K562 (cell line): ENCODE data around the gene TMBIM4. TPM values are rescaled to one million over a fixed set of nuclear protein-coding genes. Genes with fewer than 3 reads are reported as not detected.

Experiments
- ATAC-seq: fragments of 200-7000 bp; cut with Tn5 transposase; 3 replicates; pipeline ENCODE4 v1.9.1; 2020; ENCODE audit warnings: moderate library complexity
- BruUV-seq: library from RNA; stranded (reverse); fragments of 400-500 nt; replicated peaks from 2 replicates; lab custom pipeline; 2021; lab: Mats Ljungman, UMichigan
- CTCF ChIA-PET: fragments of 300-600 bp; formaldehyde crosslinking; extraction: SDS; loops from one replicate; lab custom pipeline; 2021; ENCODE audit warnings: low intra/inter-chr PET ratio; lab: Yijun Ruan, JAX
- POLR2A ChIA-PET: fragments of 300-600, 350-650 bp; sonication (Branson Sonifier 250); formaldehyde crosslinking; extraction: SDS; loops from one replicate; lab custom pipeline; 2021; ENCODE audit warnings: antibody characterized with exemption, inconsistent platforms; lab: Yijun Ruan, JAX
- DNase-seq, 4 experiments: peaks; one replicate each; pipeline versions ENCODE4 v3.0.0 to v3.0.0-alpha.2; 2011 to 2018; ENCODE audit warnings: low spot score in 3 of 4, mixed read lengths in 3 of 4; ENCODE audit errors: extremely low read depth in 1 of 4
- FAIRE-seq: peaks from 2 replicates; lab custom pipeline; 2011; peaks lifted over from hg19 to GRCh38; lab: Jason Lieb, UNC
- H2AFZ ChIP-seq: 2 replicates; pipeline ENCODE4 v1.6.0; 2011; ENCODE audit warnings: low read depth, low read length, control low read depth, inconsistent platforms
- H3K27ac ChIP-seq: fragments of 200-600 bp; 3 replicates; pipeline ENCODE4 v1.8.0; 2011; ENCODE audit warnings: low read depth, mild to moderate bottlenecking, control low read depth, inconsistent platforms, low read length, moderate library complexity, mixed read lengths; ENCODE audit errors: extremely low read depth
- H3K27me3 ChIP-seq, 2 experiments: fragments of 300-600 bp in 1 of 2; 2 replicates in 1 of 2; 3 replicates in 1 of 2; pipeline versions ENCODE4 v1.6.0 to v1.8.0; 2011; ENCODE audit warnings: inconsistent platforms in 2 of 2, low read length in 2 of 2, mild to moderate bottlenecking in 1 of 2, mixed read lengths in 1 of 2, moderate library complexity in 1 of 2; ENCODE audit not compliant: control insufficient read depth in 2 of 2, insufficient read depth in 2 of 2
- H3K36me3 ChIP-seq: fragments of 300-600 bp; 3 replicates; pipeline ENCODE4 v1.8.0; 2011; ENCODE audit warnings: mild to moderate bottlenecking, low read length, inconsistent platforms; ENCODE audit not compliant: control insufficient read depth, insufficient read depth
- H3K4me1 ChIP-seq, 2 experiments: fragments of 200-600 bp in 1 of 2; replicated peaks in 1 of 2; 2 replicates in 1 of 2; 3 replicates in 1 of 2; pipeline versions ENCODE4 v1.5.1 to v1.8.0; 2011; ENCODE audit warnings: inconsistent platforms in 2 of 2, low read length in 2 of 2, mild to moderate bottlenecking in 1 of 2, mixed read lengths in 1 of 2, moderate library complexity in 1 of 2; ENCODE audit not compliant: control insufficient read depth in 2 of 2, insufficient read depth in 2 of 2
- H3K4me2 ChIP-seq: 2 replicates; pipeline ENCODE4 v1.6.1; 2011; ENCODE audit warnings: low read length, control low read depth, inconsistent platforms, mixed read lengths; ENCODE audit not compliant: insufficient read depth
- H3K4me3 ChIP-seq: fragments of 200-600 bp; sonication (generic), shearing (Covaris generic); 2 replicates; pipeline ENCODE4 v1.5.1; 2016; ENCODE audit warnings: control low read depth, inconsistent platforms
- H3K79me2 ChIP-seq: fragments of 200-600 bp; 3 replicates; pipeline ENCODE4 v1.8.0; 2011; ENCODE audit warnings: low read length, inconsistent platforms; ENCODE audit not compliant: control insufficient read depth, insufficient read depth
- H3K9ac ChIP-seq, 2 experiments: 2 replicates each; pipeline versions ENCODE4 v1.6.0 to v1.6.1; 2011; ENCODE audit warnings: low read depth in 2 of 2, low read length in 2 of 2, control low read depth in 1 of 2, inconsistent platforms in 1 of 2, mild to moderate bottlenecking in 1 of 2, mixed read lengths in 1 of 2; ENCODE audit not compliant: insufficient read depth in 1 of 2
- H3K9me1 ChIP-seq: one replicate; pipeline ENCODE4 v1.6.0; 2011; ENCODE audit warnings: inconsistent platforms, mild to moderate bottlenecking, low read length, moderate library complexity; ENCODE audit not compliant: control insufficient read depth, insufficient read depth
- H3K9me3 ChIP-seq: replicated peaks from 2 replicates; pipeline ENCODE4 v1.5.1; 2011; ENCODE audit warnings: low read depth, low read length, inconsistent platforms; ENCODE audit not compliant: control insufficient read depth, insufficient read depth
- H4K20me1 ChIP-seq: replicated peaks from 2 replicates; pipeline ENCODE4 v1.6.1; 2011; ENCODE audit warnings: low read length, inconsistent platforms, mixed read lengths; ENCODE audit not compliant: control insufficient read depth, insufficient read depth
- BDP1 ChIP-seq: IDR thresholded peaks from 3 replicates; pipeline ENCODE4 v1.6.1; 2011; ENCODE audit not compliant: insufficient read length, insufficient read depth
- RBM25 ChIP-seq: fragments of 200-400 bp; formaldehyde crosslinking; IDR thresholded peaks from 2 replicates; pipeline ENCODE4 v1.6.1; 2018; ENCODE audit warnings: low read length, low read depth, moderate library complexity; ENCODE audit not compliant: severe bottlenecking
- RERE ChIP-seq: sonication (generic); formaldehyde crosslinking; IDR thresholded peaks from 2 replicates; pipeline ENCODE4 v1.8.0; 2023; ENCODE audit warnings: missing genetic modification reagents, mild to moderate bottlenecking, borderline replicate concordance
- ZNF212 ChIP-seq: fragments of 450-650 bp; formaldehyde crosslinking; IDR thresholded peaks from 2 replicates; pipeline ENCODE4 v1.4.0; 2020; ENCODE audit warnings: mild to moderate bottlenecking
- ZNF668 ChIP-seq: fragments of 250-450 bp; sonication (Bioruptor Pico); IDR thresholded peaks from 2 replicates; pipeline ENCODE4 v1.8.0; 2022; ENCODE audit warnings: mild to moderate bottlenecking, inconsistent platforms
- WGBS: fragments of 100-300 bp; shearing (Covaris generic); methylation state at CpG from one replicate; pipeline ENCODE4 v1.1.6; 2016; ENCODE audit warnings: low coverage, mixed read lengths; ENCODE audit not compliant: insufficient coverage; ENCODE audit errors: missing lambda C conversion rate; 5-methylcytosine and 5-hydroxymethylcytosine counted together
- in situ Hi-C: fragments of 300-500 bp; cut with MboI; formaldehyde crosslinking; loops from 4 replicates; pipeline ENCODE4 v1.15.0; 2018; ENCODE audit warnings: inconsistent platforms, mixed read lengths
- intact Hi-C: fragments of 100-400 bp; cut with micrococcal nuclease; formaldehyde crosslinking; loops from 2 replicates; pipeline ENCODE4 v1.14.2; 2022
- polyA plus RNA-seq, 8 experiments: library from polyadenylated mRNA; depleted of rRNA in 4 of 8; stranded (reverse) in 5 of 8; unstranded in 3 of 8; fragments of >200 nt; fragmentation: Nextera tagmentation in 2 of 8; fragmentation: Illumina TruSeq in 1 of 8; extraction: Ambion mirVana in 2 of 8; extraction: Trizol in 1 of 8; gene quantifications; 2 replicates each; pipeline versions ENCODE4 v1.2.1 to v1.2.3, GENCODE V29; 2011 to 2014; ENCODE audit warnings: inconsistent platforms in 1 of 8, missing spikeins in 1 of 8
- total RNA-seq, 7 experiments: library from RNA; depleted of rRNA in 6 of 7; stranded (reverse); fragments of >200 nt in 6 of 7; fragmentation: Illumina TruSeq in 2 of 7; extraction: Trizol in 2 of 7; gene quantifications; 2 replicates each; pipeline versions ENCODE4 v1.2.1 to v1.2.3, GENCODE V29; 2011 to 2021; ENCODE audit warnings: low replicate concordance in 1 of 7

The TMBIM4 gene
- total and polyA plus RNA-seq, 9 of the 15 experiments (the other 6 are each of a cell fraction or from before 2014, with no cell fraction given) = 18.6 to 272 (median 50.0) TPM

- 79% methylated on average over 2 of the region's 2 CpGs for WGBS
- H3K9me1 ChIP-seq = no peaks in the 10 kb centered on the region
- no peak overlapping the region for H3K27ac ChIP-seq
- no peaks in the 10 kb centered on the region for H3K4me1 ChIP-seq
- FAIRE-seq = no peak
- no peak overlapping the region for H3K4me3 ChIP-seq
- H4K20me1 ChIP-seq = no peaks in the 10 kb centered on the region
- no peak for DNase-seq
- ChIA-PET CTCF (no interaction called here), POLR2A (interaction anchor here (0.5 kb wide), 1 partner anchor 1328 kb away, joined by 3 read pairs; no protein-coding TSS in a partner anchor)
- intact Hi-C loops = no loop called here
- H3K4me2 ChIP-seq = no peak overlapping the region
- TF ChIP-seq ZNF668 (CRISPR knock-in tag) (no peak), RBM25 (peak; percentile 66)
- H3K9ac ChIP-seq = no peak overlapping the region
- in situ Hi-C loops = no loop called here
- ATAC-seq = no peak
- H3K9me3 ChIP-seq = no peaks in the 10 kb centered on the region
- H3K27me3 ChIP-seq = no peaks in the 10 kb centered on the region
- no peak overlapping the region for H2AFZ ChIP-seq
- peaks cover 5% of the 10 kb centered on the region for H3K79me2 ChIP-seq
- peaks cover 7% of the 10 kb centered on the region; the same call in 1 of the 3 replicates for H3K36me3 ChIP-seq
- no TSS peak for BruUV-seq
Measured at GRCh38 chr12:66156654-66157053, 13.1 kb downstream of the TMBIM4 start.

GRCh38 chr12:66154776-66155175, 15.0 kb downstream of the TMBIM4 start:
- H3K36me3 ChIP-seq = peaks cover 2% of the 10 kb centered on the region; the same call in 1 of the 3 replicates
- H3K9ac ChIP-seq = no peak overlapping the region
- no TSS peak for BruUV-seq
- no peaks in the 10 kb centered on the region for H3K9me1 ChIP-seq
- ChIA-PET CTCF (no interaction called here), POLR2A (no interaction called here)
- in situ Hi-C loops (no loop called here), intact Hi-C loops (no loop called here)
- H2AFZ ChIP-seq = no peak overlapping the region
- H3K4me2 ChIP-seq = no peak overlapping the region
- no peaks in the 10 kb centered on the region for H3K79me2 ChIP-seq
- H3K27me3 ChIP-seq = no peaks in the 10 kb centered on the region
- ATAC-seq = no peak
- H3K9me3 ChIP-seq = no peaks in the 10 kb centered on the region
- FAIRE-seq = no peak
- H3K4me1 ChIP-seq = peaks cover 0 to 7% of the 10 kb centered on the region in 2 experiments; a peak in 3 of 5 replicates
- DNase-seq = no peak
- H3K27ac ChIP-seq = no peak overlapping the region
- no peaks in the 10 kb centered on the region for H4K20me1 ChIP-seq
- H3K4me3 ChIP-seq = no peak overlapping the region
- no peak for TF ChIP-seq BDP1
- no peak for TF ChIP-seq ZNF212 (CRISPR knock-in tag)
- no peak for TF ChIP-seq RERE (CRISPR knock-in tag)
